Loucy (cell line): Measurements from ENCODE around the gene SORCS2.

ENCODE experiments used
- H2AFZ ChIP-seq: fragments of 200-600 bp; sonication (generic); 2 replicates; pipeline ENCODE4 v1.6.0; 2016; ENCODE audit warnings: antibody characterized with exemption, mild to moderate bottlenecking, low read length, moderate library complexity
- H3F3A ChIP-seq: fragments of 200-600 bp; 2 replicates; pipeline ENCODE4 v1.6.0; 2016; ENCODE audit warnings: antibody characterized with exemption, low read depth, mild to moderate bottlenecking
- H3K27me3 ChIP-seq: fragments of 200-600 bp; sonication (generic); 2 replicates; pipeline ENCODE4 v1.6.1; 2014; ENCODE audit warnings: low read length, mild to moderate bottlenecking; ENCODE audit not compliant: insufficient read depth, poor library complexity, severe bottlenecking
- H3K36me3 ChIP-seq: fragments of 200-600 bp; sonication (generic); 2 replicates; pipeline ENCODE4 v1.6.1; 2016; ENCODE audit warnings: low read length; ENCODE audit not compliant: insufficient read depth
- H3K4me1 ChIP-seq: fragments of 200-600 bp; sonication (generic); 2 replicates; pipeline ENCODE4 v1.5.1; 2014; ENCODE audit warnings: low read length, mild to moderate bottlenecking; ENCODE audit not compliant: insufficient read depth, poor library complexity, severe bottlenecking
- H3K4me2 ChIP-seq: fragments of 200-600 bp; sonication (generic); 2 replicates; pipeline ENCODE4 v1.6.0; 2014; ENCODE audit warnings: antibody characterized with exemption, low read length, low read depth, mild to moderate bottlenecking; ENCODE audit not compliant: poor library complexity, severe bottlenecking
- H3K4me3 ChIP-seq: fragments of 200-600 bp; sonication (generic); 2 replicates; pipeline ENCODE4 v1.5.1; 2014; ENCODE audit warnings: low read length, mild to moderate bottlenecking, mixed read lengths; ENCODE audit not compliant: poor library complexity, severe bottlenecking
- H3K79me2 ChIP-seq: fragments of 200-600 bp; sonication (generic); 2 replicates; pipeline ENCODE4 v1.6.1; 2014; ENCODE audit warnings: low read length; ENCODE audit not compliant: insufficient read depth
- H3K9ac ChIP-seq: fragments of 200-600 bp; sonication (generic); 2 replicates; pipeline ENCODE4 v1.6.0; 2014; ENCODE audit warnings: mild to moderate bottlenecking, low read depth, low read length, moderate library complexity; ENCODE audit not compliant: poor library complexity, severe bottlenecking
- H3K9me2 ChIP-seq: fragments of 200-600 bp; sonication (generic); replicated peaks from 2 replicates; pipeline ENCODE4 v1.6.1; 2016; ENCODE audit warnings: low read depth, low read length, mixed read lengths
- H3K9me3 ChIP-seq: fragments of 200-600 bp; sonication (generic); 2 replicates; pipeline ENCODE4 v1.6.1; 2014; ENCODE audit warnings: mild to moderate bottlenecking, antibody characterized with exemption, low read length, low read depth; ENCODE audit not compliant: insufficient read depth
- H4K20me1 ChIP-seq: fragments of 200-600 bp; sonication (generic); 2 replicates; pipeline ENCODE4 v1.6.0; 2014; ENCODE audit warnings: antibody characterized with exemption, low read length, mild to moderate bottlenecking; ENCODE audit not compliant: insufficient read depth, poor library complexity, severe bottlenecking
- CTCF ChIP-seq: fragments of 200-600 bp; sonication (generic); conservative IDR thresholded peaks from 2 replicates; pipeline ENCODE4 v1.5.1; 2014; ENCODE audit warnings: mild to moderate bottlenecking, antibody characterized with exemption, low read length
- EZH2phosphoT487 ChIP-seq: fragments of 200-600 bp; IDR thresholded peaks from 2 replicates; pipeline ENCODE4 v1.6.1; 2018; ENCODE audit warnings: antibody characterized with exemption, mild to moderate bottlenecking, moderate library complexity, borderline replicate concordance

Gene SORCS2

GRCh38 chr4:7458477-7458876 is 266.1 kb downstream of the SORCS2 start:
- Histone ChIP-seq H3K36me3 (no peaks in the 10 kb centered on the region), H3K27me3 (no peaks in the 10 kb centered on the region), H3K9me2 (no peaks in the 10 kb centered on the region), H3K9ac (no peak overlapping the region), H3F3A (no peaks in the 10 kb centered on the region), H3K9me3 (peaks cover 12% of the 10 kb centered on the region; the same call in 1 of the 2 replicates), H3K4me3 (no peak overlapping the region), H4K20me1 (no peaks in the 10 kb centered on the region), H3K4me2 (no peak overlapping the region), H2AFZ (no peak overlapping the region), H3K79me2 (no peaks in the 10 kb centered on the region), H3K4me1 (no peaks in the 10 kb centered on the region)
- TF ChIP-seq EZH2phosphoT487 (no peak), CTCF (no peak)

- no peaks in the 10 kb centered on the region for H3K4me1 ChIP-seq
- H3K9me2 ChIP-seq = no peaks in the 10 kb centered on the region
- H3F3A ChIP-seq = no peaks in the 10 kb centered on the region
- H3K4me2 ChIP-seq = no peak overlapping the region
- H3K9ac ChIP-seq = no peak overlapping the region
- H3K36me3 ChIP-seq = no peaks in the 10 kb centered on the region
- no peaks in the 10 kb centered on the region for H3K79me2 ChIP-seq
- H3K9me3 ChIP-seq = peaks cover 14% of the 10 kb centered on the region; the same call in 1 of the 2 replicates
- no peak overlapping the region for H2AFZ ChIP-seq
- H4K20me1 ChIP-seq = no peaks in the 10 kb centered on the region
- TF ChIP-seq EZH2phosphoT487 = no peak
- no peak for TF ChIP-seq CTCF
- H3K4me3 ChIP-seq = no peak overlapping the region
- no peaks in the 10 kb centered on the region for H3K27me3 ChIP-seq
Observed at GRCh38 chr4:7459471-7459870, 267.1 kb downstream of the SORCS2 start.

GRCh38 chr4:7460566-7460965 is 268.2 kb downstream of the SORCS2 start:
- Histone ChIP-seq H3K9me2 (no peaks in the 10 kb centered on the region), H3K36me3 (no peaks in the 10 kb centered on the region), H3K79me2 (no peaks in the 10 kb centered on the region), H3F3A (no peaks in the 10 kb centered on the region), H3K27me3 (no peaks in the 10 kb centered on the region), H3K4me1 (no peaks in the 10 kb centered on the region), H4K20me1 (no peaks in the 10 kb centered on the region), H3K4me3 (no peak overlapping the region), H3K9me3 (peaks cover 14% of the 10 kb centered on the region; the same call in 1 of the 2 replicates), H3K9ac (no peak overlapping the region), H2AFZ (no peak overlapping the region), H3K4me2 (no peak overlapping the region)
- no peak for TF ChIP-seq CTCF
- no peak for TF ChIP-seq EZH2phosphoT487
